GM19099 (cell line): ENCODE results near the gene EDN2.

ENCODE experiments used
- POLR2A ChIP-seq: IDR thresholded peaks from 3 replicates; pipeline ENCODE4 v1.6.1; 2011; ENCODE audit warnings: low read depth; ENCODE audit not compliant: insufficient read length; ENCODE audit errors: extremely low read depth

The EDN2 gene

GRCh38 chr1:41510531-41511238 lies 26.2 kb upstream of the EDN2 start:
- no peak for TF ChIP-seq POLR2A

- no peak for TF ChIP-seq POLR2A
Measured at GRCh38 chr1:41509270-41509671, 24.8 kb upstream of the EDN2 start.

GRCh38 chr1:41508290-41508689 lies 23.8 kb upstream of the EDN2 start:
- TF ChIP-seq POLR2A, result no peak

GRCh38 chr1:41507836-41508235 lies 23.4 kb upstream of the EDN2 start:
- no peak for TF ChIP-seq POLR2A

DNA sequence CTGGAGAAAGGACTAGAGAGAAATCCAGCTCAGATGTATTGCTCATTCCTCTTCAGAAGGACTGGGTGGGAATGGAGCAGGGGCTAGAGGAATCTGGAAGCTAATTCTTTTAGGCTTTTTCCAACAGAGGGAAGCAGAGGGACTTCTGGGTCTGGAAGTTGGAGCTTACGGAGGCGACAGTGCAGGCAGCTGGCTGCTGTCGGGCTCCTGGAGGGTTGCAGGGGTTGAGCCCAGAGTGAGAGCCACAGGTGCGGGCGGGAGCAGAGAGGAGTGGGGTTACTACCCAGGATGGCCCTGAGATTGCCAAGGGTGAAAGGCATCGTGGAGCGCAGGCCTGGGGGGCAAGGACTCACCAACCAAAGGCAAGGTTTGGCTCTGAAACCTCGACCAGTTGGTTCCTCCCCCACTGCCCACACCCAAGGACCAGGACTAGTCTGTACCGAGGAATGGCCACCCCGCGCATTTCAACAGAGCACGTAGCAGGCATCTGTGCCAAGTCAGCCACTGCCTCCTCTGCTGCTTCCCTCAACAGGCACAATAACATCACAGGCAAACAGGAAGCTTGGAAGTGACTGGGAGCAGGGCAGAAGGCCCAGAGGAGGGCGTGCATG lies 22.7 kb upstream of the EDN2 start:
- TF ChIP-seq POLR2A, result no peak

GRCh38 chr1:41504114-41505035 lies 19.9 kb upstream of the EDN2 start:
- TF ChIP-seq POLR2A, result no peak

DNA sequence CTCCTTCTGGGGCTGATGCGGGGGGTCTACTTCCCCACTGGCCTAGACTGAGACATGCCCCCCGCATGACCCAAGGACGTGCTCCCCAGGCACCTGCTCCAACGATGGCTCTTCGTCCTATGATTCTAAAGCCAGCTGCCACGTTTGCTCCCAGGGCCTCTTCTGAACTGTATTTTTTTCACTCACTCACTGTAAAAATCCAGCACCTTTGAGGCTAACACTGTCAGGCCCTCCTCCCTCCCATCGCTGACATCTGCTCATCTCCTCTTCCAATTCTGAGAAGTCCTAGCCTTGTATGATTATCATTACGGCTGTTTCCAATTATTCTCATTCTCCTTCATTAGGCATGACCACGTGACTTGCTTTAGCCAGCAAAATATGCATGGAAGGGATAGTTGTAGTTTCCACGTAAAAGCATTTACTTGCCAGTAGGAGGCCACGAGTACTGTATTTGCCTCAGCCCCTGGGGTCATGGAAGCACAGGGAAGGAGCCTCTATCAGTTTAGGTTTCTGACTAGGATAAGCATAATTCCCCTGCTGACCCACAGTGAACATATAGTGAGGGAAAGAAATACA lies 19.1 kb upstream of the EDN2 start:
- no peak for TF ChIP-seq POLR2A

DNA sequence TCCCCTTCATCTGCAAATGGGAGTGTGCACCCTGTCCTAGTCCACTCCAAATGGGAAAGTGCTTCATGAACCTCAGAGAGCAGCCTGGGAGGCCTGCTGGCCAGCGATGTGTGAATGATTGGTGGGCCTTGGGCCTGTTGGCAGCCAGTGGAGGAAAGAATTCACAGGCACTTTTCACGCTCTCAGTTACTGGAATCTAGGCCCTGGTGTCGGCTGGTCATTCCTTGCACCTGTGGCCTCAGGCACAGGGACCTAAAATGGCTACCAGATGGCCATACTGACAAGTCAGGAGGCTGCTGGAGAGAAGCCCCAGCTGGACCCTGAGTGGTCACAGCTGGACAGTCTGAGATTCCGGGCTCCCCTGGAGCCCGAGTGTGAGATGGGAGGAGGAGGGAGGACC lies 18.4 kb upstream of the EDN2 start:
- TF ChIP-seq POLR2A, result no peak

GRCh38 chr1:41501581-41501980 lies 17.1 kb upstream of the EDN2 start:
- no peak for TF ChIP-seq POLR2A

GRCh38 chr1:41500781-41501518 lies 16.5 kb upstream of the EDN2 start:
- TF ChIP-seq POLR2A, result no peak

- TF ChIP-seq POLR2A, result no peak
Measured at GRCh38 chr1:41500378-41500777, 15.9 kb upstream of the EDN2 start.

DNA sequence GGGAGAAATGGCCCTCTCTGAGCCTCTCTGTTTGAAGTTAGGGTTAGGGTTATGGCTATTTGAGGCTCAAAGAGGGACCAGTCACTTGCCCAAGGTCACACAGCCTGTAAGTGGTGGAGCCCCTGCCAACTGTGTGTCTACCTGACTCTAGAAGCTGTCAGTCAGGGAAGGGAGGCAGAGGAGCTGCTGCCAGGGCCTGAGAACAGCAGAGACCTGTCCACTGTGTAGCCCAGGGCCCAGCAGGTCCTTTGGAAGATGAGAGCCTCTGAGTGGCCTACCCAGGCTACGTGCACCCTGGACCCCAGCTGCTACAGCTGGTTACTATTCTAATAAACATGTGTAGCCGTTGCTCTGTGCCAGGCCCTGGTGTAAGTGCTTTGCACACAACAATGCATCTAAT lies 15.1 kb upstream of the EDN2 start:
- no peak for TF ChIP-seq POLR2A

DNA sequence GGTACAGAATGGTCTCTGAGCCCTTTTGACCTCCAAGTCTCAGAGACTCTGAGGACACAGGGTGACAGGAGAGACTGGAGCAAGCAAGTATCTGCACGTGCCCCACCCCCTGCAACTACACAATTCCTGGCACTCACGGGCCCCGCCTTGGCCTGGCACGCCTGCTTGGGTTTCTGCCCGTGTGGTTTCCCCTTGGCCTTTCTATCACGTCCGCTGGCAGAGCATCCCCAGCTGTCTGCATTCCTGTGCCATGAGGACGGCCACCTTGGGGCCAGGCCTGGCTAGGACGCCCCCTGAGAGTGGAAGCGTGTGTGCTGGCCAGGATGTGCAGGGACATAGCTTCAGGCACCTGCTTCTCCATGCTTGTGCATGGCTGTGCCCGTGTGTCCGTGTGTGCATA lies 14.3 kb upstream of the EDN2 start:
- TF ChIP-seq POLR2A, result no peak

- TF ChIP-seq POLR2A, result no peak
Measured at GRCh38 chr1:41498391-41498790, 13.9 kb upstream of the EDN2 start.
